Stimulated activated CD4-positive, alpha-beta T cell treated with anti-CD3 and anti-CD28 coated beads, TNF-alpha, amount 100 ng/mL, for 24 hours (primary cell): ENCODE results near the gene TRPM6.
"Not testable (repeated sequence)": the region's sequence is repeated elsewhere in the genome, so short reads cannot be mapped to it uniquely, and the experiment has no call there.

Experiments
- DNase-seq, 3 experiments: peaks; one replicate each; pipeline ENCODE4 v3.0.0-alpha.2; 2020; ENCODE audit warnings: low read depth in 3 of 3

TRPM6 gene, protein sequence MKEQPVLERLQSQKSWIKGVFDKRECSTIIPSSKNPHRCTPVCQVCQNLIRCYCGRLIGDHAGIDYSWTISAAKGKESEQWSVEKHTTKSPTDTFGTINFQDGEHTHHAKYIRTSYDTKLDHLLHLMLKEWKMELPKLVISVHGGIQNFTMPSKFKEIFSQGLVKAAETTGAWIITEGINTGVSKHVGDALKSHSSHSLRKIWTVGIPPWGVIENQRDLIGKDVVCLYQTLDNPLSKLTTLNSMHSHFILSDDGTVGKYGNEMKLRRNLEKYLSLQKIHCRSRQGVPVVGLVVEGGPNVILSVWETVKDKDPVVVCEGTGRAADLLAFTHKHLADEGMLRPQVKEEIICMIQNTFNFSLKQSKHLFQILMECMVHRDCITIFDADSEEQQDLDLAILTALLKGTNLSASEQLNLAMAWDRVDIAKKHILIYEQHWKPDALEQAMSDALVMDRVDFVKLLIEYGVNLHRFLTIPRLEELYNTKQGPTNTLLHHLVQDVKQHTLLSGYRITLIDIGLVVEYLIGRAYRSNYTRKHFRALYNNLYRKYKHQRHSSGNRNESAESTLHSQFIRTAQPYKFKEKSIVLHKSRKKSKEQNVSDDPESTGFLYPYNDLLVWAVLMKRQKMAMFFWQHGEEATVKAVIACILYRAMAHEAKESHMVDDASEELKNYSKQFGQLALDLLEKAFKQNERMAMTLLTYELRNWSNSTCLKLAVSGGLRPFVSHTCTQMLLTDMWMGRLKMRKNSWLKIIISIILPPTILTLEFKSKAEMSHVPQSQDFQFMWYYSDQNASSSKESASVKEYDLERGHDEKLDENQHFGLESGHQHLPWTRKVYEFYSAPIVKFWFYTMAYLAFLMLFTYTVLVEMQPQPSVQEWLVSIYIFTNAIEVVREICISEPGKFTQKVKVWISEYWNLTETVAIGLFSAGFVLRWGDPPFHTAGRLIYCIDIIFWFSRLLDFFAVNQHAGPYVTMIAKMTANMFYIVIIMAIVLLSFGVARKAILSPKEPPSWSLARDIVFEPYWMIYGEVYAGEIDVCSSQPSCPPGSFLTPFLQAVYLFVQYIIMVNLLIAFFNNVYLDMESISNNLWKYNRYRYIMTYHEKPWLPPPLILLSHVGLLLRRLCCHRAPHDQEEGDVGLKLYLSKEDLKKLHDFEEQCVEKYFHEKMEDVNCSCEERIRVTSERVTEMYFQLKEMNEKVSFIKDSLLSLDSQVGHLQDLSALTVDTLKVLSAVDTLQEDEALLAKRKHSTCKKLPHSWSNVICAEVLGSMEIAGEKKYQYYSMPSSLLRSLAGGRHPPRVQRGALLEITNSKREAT (N-terminal part only)

GRCh38 chr9:74887041-74887980 lies at the start of gene TRPM6:
Gene TRPM6 (minus strand): TSS chr9:74887921. CDS start chr9:74887856, 65 bp downstream.
- DNase-seq, result peak in 2 of 3 experiments; percentile 2 to 44

DNA sequence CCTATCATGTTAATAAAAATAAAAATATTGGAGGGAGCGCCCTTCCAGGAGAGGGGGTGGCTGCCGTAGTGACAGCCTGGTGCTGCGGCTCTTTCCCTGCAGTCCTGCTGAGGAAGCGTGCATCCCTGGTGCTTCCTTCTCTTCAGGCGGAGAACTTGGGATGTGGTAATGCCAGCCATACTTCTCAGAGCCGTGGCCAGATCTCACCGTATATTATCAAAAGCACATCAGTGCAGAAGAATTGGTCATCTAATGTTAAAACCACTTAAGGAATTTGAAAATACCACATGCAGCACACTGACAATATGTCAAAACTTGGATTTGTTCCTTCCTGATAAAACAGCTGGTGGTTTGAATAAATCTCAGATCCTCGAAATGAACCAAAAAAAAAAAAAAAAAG lies 47.3 kb upstream of the TRPM6 start:
- no peak for DNase-seq

GRCh38 chr9:74921737-74922136 lies 34.0 kb upstream of the TRPM6 start:
- DNase-seq, result no peak

- no peak for DNase-seq
Measured at GRCh38 chr9:74920944-74921626, 33.4 kb upstream of the TRPM6 start.

GRCh38 chr9:74910036-74910435 lies 22.3 kb upstream of the TRPM6 start:
- no peak for DNase-seq

DNA sequence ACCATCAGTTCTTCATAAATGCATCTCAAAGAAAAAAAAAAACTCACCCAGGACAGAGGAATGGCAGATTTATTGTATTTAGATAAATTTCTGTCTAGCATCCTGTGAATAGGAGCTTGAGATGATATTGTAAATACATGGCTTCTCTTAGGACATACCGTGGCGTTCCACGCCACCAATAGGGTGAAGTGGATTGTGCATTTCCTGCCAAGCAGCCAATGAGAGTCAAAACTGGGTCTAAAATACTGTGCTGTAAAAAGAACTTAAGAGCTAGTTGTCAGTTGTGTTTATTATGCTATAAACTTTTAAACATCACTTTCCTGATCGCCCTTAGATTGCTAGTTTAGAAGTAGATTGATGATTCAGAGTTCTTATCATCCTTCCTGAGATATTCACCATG lies 20.9 kb upstream of the TRPM6 start:
- no peak for DNase-seq

- DNase-seq, result no peak
Measured at GRCh38 chr9:74907085-74907484, 19.4 kb upstream of the TRPM6 start.

GRCh38 chr9:74901001-74901400 lies 13.3 kb upstream of the TRPM6 start:
- no peak for DNase-seq

- not testable (repeated sequence) for DNase-seq
Measured at GRCh38 chr9:74888449-74888848, 728 bp upstream of the TRPM6 start.

DNA sequence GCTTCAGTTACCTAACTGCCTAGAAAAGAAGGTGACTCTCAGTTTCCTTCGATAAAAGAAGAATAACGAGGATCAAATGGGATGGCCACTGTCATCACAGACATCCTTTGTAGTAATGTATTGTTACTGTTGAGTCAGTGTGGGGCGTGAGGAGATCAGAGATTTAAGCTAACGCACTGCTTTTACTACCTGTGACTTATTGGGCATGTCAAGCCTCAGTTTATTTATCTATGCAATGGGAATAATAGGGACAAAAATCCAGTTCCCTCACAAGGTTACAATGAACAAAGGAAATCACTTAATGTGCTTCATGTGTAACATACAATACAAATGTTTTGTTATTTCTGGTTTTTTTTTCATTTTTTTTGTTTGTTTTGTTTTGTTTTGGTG lies 255 bp upstream of the TRPM6 start:
- no peak for DNase-seq

- no peak for DNase-seq
Measured at GRCh38 chr9:74876382-74876949, 11.3 kb downstream of the TRPM6 start.

DNA sequence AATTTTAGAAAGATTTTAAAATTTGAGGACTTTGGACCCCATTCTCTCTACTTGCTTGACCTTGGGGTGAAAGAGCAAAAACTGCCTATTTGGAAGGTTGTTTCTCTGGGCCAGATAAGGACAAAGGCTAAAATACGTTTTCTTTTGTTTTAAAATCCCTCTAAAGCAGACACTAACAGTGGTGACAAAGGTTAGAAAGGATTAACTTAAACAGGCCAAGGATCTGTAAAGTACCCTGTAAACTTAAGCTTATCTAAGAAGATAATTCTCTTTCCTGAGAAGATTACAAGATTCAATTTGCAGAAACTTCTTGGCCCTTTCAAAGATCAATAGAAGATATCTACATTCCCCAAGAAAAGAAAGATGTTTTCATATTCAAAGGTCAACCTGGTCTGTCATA lies 12.1 kb downstream of the TRPM6 start:
- no peak for DNase-seq

DNA sequence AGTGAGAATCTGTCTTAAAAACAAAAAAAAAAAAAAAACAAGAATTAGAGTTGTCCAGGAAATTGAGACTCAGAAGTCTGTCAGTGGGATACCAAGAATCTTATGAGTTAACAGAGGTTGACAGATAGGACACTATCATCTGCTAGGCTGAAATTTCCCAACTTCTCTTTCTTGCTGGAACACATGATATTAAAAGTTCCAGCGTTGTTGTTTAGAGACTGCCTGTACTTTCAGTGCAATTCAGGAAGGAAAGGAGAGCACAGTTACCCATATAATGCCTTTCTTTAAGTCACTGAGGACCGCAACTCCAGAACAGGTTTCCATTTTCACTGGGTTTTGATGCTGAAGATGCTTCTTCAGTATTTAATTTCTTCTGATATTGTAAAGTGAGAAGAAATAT lies 13.5 kb downstream of the TRPM6 start:
- no peak for DNase-seq

GRCh38 chr9:74872619-74873233 lies 15.0 kb downstream of the TRPM6 start:
- DNase-seq, result no peak

- no peak for DNase-seq
Measured at GRCh38 chr9:74867483-74867882, 20.2 kb downstream of the TRPM6 start.

- no peak for DNase-seq
Measured at GRCh38 chr9:74865177-74865576, 22.5 kb downstream of the TRPM6 start.

DNA sequence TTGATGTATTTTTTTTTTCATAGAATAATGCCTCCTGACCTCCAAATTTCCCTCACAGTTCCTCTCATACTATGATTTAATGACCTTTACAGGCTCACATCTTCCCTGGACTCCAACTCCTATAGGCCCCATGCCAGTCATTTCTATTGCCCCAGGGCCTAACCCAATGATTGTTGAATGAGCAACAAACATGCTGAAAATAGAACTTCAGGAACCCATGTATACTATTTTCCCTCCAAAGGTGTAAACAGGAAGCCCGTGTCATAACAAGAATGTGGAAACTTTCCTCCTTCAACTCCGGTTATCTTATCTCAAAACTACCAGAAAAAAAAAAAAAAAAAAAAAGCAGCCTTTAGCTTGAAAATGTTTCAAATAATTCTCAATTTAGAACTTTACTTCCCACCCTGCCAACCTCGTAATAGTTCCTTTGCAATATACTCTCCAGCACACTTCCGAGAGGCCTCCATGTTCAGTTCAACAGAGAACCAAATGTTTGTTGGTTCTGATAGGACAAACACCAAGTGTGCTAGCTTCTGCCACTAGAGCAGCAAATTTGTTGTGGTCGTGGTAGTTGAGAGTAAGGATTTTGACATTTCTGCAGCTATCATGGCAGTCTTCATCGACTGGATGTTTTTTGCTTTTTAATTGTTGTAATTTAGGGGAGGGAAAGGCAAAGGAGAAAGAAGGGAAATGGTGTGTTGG lies 25.8 kb downstream of the TRPM6 start:
- DNase-seq, result no peak

DNA sequence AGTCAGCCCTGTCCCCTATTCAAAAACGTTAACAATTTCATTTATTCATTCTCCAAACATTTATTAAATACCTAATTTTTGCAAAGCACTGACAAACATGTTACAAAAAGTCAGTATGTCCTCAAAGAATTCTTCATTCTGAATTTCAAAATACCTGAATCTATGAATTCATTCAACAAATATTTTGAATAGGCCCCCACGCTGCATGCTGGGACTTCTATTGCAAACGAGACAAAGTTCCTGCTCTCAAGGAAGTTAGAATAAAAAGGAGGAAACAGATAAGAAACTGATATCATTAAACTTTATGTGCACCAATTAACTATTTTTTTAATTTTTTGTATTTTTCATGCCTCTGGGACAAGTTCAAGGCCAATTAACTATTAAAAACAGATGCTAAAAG lies 26.6 kb downstream of the TRPM6 start:
- no peak for DNase-seq

DNA sequence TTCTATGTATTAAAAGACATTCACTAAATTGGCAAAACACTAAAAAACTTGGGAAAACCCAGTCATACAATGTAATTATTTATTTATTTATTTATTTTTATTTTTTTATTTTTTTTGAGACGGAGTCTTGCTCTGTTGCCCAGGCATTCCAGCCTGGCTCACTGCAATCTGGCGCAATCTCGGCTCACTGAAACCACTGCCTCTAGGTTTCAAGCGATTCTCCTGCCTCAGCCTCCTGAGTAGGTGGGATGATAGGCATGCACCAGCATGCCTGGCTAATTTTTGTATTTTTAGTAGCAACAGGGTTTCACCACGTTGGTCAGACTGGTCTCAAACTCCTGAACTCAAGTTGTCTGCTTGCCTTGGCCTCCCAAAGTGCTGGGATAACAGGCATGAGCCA lies 27.5 kb downstream of the TRPM6 start:
- DNase-seq, result not testable (repeated sequence)
